Stimulated activated CD8-positive, alpha-beta memory T cell treated with anti-CD3 and anti-CD28 coated beads, Interleukin-15, amount 100 ng/mL, for 1 hour (primary cell): ENCODE results near the gene CLDN1.

ENCODE experiments used
- DNase-seq: peaks from one replicate; pipeline ENCODE4 v3.0.0-alpha.2; 2020; ENCODE audit warnings: low read depth

CLDN1 gene

DNA sequence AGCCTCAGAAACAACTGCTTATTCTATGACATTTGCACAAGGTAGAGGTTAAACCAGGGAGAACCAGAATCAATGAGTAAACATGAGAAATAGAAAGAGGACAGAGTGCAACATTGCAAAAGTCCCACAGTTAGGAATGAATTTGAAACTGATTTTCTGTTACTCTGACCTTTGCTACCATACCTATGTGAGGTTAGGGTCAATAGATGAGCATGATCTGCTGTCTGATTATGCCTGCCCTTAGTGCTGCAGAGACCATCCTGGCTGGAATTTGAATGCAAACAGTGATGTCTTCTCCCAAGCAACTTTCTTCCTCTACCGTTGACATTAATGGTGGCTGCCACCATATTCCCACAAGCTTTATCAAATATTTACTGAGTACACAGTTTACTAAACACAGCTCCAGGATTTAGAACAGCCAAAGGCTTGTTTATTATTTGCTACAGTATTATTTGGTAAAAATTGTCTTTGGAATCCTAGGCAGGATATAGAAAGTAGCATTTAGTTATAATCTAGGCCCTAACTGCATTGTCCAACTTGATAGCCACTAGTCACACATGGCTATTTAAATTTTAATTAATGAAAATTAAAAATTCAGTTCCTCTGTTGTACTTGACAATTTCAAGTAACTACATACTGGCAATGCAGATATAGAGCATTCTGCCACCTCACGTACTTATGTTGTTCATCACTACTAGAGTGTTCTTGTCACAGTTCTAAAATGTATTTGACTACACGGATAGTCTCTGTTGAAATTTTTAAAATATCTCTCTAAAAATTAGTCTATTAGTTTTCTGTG is 8.9 kb upstream of the CLDN1 start:
- DNase-seq = no peak

DNA sequence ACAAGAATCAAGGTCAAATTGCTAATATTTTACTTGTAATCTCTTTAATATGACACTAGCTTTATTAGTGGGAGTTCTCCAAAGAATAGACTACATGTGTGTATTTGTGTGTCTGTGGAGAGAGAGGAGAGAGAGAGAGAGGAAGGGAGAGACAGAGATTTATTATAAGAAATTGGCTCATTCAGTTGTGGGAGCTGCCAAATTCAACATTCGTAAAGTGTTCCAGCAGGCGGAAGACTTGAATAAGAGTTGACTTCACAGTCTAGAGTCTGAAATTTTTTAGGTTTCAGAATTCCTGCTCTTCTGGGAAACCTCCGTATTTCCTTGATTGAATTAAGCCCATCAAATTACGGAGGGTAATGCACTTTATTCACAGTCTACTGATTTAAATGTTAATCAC is 4.7 kb upstream of the CLDN1 start:
- DNase-seq = no peak

DNA sequence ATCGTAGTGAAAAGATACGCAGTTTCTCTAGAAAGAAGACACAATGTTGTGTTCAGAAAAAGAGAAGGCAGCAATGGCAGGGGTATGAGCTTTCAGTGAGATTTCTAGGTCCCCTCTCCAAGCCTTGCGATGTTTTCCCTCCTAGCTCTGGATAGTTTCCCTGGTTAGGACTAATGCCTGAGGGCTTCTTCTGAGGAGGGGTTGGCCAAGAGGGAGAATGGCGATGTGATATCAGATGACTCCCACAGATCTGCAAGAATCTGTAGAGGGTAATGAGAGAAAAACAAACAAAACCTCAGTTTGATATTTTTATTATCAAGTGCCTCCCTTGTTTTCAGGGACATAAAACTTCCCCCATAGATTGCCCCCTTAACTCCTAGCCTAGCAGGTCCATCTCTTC is 4.1 kb upstream of the CLDN1 start:
- no peak for DNase-seq

DNA sequence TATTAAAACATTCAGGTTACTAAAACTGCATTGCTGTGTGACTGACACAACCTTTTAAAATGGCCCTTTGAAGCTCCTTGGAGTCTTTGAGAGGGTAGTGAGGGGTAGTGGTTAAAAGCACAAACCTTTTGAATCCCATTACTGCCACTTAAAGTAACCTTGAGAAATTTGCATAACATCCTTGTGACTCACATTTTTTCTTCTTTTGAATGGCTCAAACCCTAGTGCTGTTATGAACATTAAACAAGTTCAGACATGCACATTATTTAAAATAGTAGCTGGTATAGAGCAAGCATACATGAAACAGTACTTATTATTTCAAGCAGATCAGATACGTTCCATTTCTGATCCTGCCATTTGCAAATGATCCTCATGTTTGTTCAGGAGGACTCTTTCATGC is 3.7 kb upstream of the CLDN1 start:
- no peak for DNase-seq

DNA sequence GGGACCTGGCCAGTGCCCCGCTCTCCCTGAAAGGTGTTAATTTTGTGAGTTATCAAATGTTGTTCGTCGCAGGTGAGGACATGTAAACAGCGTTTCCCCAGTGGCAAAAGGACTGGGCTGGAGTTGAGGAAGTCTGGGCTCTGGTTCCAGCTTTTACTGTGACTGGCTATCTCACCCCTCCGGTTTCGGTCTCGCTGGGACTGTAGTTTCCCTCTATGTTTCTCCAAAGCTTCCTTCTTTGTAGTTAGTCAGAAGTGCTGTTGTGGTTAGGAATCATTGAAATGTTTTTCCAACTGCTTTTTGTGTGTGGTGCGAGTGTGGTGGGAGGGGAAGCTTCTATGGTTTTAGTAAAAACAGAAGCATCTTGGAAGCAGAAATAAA is 990 bp upstream of the CLDN1 start:
- DNase-seq = no peak

DNA sequence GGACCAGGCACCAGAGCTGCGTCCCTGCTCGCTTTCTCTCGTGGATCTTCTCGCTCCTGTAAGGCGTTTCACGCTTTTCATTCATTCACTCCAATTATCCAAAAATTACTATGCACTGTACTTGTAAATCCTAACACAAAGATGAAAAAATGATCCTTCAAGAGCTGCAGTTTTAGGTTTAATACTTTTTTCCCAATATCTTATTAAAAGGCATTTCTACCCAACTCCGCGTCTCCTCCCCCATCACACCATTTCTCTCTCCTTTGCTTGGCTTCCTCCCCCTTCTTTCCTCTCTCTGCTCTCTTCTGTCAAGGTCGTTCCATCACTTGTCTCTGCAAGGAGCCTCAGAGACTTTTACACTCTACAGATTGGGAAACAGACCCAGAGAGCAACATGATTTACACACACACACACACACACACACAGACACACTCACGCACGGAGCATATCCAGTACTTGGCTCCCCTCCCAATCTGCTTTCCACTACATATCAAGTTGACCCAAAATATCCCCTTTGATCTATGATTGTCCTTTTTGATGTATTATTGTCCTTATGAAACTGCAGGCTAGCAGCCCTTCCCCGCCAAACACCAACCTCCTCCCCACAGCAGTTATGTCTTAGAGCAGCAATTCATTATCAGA is 479 bp upstream of the CLDN1 start:
- DNase-seq = no peak

DNA sequence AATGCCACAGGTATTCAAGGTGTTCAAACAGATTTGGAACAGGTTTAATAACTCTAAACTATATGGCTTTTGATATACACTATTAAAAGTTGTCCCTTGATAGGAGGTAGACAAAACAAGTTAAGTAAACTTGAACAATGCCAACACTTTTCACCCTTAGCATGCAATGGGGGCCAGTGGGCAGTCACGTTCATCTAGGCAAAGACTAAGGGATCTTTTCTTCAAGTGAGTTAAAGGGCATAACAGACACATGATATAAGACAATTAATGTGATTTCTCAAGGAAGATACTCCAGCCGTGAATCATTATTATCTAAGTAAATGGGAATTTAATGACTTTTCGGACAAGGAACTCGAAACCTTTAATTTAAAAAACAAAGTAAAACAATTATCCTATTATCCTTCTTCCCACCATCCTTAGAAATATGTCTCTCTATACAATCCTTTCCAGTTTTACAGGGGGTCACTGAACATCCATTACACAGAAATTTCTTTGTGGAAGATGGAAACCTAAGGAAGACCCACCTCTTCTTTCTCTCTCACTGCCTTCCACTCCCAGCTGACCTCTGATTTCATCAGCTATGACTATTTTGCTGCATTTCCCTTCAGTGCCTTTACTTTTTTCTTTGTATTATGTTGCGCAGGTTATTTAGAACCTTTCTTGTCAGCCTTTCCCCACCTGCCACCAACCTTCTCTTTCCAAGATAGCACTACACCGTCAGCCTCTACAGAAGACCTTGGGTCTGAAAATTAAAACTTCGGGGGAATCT is 1.5 kb downstream of the CLDN1 start:
- DNase-seq = no peak

DNA sequence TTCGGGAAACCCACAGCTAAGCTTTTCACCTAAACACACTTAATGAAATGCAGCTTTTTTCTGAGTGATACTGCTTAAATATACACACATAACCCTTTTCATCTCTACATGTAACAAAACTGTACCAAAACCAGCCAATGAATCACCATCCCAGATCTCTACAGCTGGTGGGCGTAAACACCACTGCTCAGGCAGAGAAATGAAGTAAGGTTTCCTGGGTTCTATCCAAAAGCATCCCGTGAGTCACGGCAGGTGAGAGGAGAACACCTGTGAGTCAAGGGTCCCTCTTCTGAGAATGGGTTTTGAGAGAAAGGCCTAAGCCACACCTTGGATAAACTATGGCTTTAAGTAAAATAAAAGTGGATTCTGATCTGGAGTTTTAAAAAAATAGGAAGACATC is 2.6 kb downstream of the CLDN1 start:
- DNase-seq = no peak

DNA sequence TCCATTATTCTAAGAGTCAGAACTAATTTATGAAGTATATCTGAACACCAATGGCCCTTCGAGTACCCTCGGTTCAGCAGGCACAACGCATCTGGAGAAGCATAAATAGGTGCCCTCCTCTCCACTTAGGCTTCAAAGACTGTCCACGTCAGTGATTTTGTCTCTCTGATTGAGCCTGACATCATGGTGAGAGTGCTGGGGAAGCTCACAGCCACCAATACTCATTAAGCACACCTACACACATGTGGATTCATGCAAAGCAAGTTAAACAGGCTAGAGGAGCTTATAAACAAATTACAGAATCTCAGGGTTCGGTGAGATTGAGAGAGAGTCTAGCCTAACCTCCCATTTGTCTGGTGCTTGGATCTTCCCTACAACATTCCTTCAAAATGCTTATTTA is 3.6 kb downstream of the CLDN1 start:
- no peak for DNase-seq

DNA sequence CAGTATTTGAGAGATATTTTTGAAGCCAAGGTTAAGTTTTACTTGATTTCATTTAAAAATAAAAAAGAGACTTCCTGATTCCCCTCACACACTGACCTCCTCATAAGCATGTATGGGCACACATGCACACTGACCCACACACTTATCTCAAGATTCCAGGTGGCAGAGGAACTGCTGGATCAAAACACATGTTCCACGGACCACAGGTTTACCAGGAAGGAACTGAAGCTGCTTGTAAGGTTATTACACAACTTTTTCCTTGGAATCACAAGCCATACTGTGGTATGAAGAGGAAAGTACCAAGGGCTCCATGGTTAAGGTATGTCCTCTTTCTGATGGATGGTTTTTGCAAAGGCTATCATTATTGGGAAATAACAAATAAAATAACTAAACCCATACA is 7.5 kb downstream of the CLDN1 start:
- DNase-seq = no peak

DNA sequence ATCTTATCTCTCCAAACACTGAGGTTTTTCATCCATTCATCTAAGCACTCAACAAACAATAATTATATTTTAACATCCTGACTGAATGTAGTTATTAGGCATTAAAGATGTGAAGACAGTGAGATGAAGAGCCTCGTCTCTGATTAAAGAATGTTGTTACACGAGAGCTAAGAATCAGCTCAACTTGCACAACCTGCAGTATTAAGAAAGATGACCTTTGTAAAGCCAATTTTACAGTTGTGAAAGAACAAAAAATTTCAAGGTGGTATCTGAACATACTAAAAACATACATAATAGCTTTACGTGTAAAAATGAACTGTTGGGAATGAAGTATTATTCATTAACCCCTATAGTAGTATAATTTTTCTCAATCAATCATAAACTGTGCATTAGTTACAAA is 12.8 kb downstream of the CLDN1 start:
- DNase-seq = no peak

DNA sequence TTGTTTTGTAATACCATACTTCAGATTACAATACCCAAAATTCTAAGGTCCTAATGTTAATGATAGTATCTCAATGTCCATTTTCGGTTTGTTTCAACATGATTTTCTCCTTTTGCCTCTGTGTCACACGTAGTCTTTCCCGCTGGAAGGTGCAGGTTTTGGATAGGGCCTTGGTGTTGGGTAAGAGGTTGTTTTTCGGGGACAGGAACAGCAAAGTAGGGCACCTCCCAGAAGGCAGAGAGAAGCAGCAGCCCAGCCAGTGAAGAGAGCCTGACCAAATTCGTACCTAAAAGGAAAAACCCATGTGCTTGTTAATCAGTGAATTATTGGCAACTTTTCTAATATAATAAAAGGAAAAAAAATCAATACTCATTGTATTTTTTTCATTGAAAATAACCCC is 14.1 kb downstream of the CLDN1 start:
- DNase-seq = no peak

DNA sequence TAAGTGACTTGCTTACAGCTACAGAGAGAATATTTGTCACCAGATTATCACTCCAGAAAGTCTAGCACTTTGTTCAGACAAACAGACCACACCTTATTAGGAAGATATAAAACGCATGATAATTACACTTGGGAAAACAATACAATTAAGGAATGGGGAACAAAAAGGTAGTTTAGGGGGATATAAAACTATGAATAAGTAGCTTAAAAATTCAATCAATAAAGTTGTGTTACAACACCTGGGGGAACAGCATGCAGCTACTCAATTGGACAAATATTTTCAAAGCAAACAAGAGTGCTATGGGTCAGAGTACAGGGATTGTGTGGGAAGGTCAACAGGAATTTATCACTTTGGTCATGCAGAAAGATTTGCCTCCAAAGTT is 15.1 kb downstream of the CLDN1 start:
- DNase-seq = no peak

DNA sequence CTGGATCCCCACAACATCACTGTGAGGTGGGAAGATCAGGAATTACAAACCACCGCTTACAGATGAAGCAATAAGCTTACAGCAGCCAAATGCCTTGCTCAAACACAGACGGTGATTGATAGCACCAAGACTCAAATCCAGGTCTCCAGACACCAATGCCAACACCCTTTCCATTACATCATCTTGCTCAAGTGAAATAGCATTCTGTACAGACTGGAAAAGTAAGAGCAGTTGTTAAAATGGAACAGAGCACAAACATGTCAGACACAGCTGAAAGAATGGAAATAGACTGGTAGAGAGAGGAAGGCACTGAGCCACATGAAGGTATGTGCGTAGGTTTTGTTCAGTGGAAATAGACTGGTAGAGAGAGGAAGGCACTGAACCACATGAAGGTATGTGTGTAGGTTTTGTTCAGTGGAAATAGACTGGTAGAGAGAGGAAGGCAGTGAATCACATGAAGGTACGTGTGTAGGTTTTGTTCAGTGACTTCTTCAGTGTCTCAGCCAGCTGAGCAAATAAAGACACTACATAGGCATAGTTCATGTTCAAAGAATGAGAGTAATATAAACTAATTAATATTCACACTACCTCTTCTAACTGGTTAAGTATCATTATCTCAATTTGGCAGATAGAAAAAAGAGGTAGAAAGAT is 15.6 kb downstream of the CLDN1 start:
- DNase-seq = no peak

DNA sequence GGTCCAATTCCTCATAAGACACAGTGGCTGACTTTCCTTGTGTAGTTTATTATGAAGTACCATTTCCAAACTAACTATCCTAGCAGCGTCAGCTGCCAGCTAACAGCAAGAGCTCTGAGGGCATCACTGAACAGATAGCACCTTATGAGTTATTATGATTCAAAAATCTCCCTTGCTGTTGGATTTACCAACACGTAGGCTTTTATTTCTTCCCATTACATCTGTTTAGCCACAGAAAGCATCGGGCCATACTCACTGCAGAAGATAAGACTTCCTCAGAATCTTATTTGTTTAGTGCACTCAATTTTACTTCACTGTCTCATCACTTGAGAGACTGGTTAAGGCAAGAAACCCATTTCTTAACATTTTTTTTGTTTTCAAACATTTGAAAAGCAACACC is 16.2 kb downstream of the CLDN1 start:
- DNase-seq = no peak

DNA sequence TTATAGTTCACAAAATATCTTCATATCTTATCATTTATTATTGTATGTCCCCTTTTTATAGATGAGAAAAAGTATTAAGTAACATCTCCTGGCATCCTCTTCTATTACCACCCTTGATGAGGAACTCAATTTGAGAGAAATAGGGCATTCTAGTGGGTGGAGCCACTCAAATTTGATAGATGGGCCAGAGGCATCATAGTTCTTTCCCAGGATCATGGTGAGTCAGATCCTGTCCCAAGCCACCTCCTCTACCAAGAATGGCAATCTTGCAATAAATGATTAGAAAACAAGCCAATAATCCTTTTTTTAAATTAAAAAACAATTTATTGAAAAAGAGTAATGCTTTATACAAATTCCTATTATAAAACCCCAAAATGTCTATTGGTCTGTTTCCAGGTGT is 16.8 kb downstream of the CLDN1 start:
- DNase-seq = no peak

DNA sequence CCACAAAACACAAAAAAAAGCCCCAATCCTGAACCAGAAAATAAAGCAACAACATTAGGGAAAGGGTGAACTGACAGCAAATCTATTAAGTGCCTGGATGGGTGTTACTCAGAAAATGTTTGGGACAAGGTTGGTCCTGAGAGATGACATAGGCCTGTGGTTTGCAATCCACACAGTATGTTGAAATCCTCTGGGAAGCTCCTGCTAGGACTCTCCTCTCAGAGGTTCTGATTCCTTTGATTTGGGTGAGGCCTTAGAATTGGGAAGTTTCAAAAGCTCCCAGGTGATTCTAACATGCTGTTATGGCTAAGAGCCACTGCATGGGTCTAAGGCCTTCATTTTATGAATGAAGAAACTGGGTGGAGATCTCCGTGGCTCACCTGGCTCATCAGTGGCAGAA is 18.4 kb downstream of the CLDN1 start:
- DNase-seq = no peak

DNA sequence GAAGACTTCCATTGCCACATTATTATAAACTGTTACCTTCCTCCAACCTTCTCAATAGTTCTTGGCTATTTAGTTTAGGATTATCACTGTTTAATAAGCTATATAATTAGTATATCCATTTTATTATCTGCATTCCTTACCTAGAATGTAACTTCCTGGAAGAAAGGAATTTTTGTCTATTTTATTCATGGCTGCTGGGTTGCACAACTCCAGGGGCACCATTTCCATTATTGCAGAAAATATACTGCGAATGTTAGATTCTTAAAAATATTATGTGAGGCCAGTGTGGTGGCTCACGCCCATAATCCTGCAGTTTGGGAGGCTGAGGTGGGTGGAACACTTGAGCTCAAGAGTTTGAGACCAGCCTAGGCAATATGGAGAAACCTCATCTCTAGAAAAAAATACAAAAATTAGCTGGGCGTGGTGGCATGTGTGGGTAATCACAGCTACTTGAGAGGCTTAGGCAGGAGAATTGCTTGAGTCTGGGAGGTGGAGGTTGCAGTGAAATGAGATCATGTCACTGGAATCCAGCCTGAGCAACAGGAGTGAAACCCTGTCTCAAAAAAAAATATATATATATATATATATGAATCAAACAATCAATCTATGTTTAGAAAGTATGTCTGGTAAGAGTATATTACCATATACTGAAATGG is 19.9 kb downstream of the CLDN1 start:
- no peak for DNase-seq

DNA sequence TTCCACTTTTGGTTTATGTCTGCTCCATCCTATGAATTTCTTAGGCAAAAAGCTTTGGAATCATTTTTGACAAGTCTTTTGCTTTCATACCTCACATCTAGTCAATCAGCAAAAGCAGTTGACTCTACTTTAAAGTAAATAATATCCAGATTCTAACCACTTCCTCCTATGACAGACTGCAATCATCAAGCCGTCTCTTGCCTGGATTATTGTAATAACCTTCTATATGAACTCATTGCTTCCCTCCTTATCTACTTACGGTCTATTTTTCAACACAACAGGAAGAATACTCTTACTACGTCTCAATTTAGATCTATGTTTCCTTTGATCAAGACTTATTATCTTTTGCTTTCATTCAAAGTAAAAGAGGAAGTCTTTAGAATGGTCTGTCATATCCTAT is 20.7 kb downstream of the CLDN1 start:
- DNase-seq = no peak

DNA sequence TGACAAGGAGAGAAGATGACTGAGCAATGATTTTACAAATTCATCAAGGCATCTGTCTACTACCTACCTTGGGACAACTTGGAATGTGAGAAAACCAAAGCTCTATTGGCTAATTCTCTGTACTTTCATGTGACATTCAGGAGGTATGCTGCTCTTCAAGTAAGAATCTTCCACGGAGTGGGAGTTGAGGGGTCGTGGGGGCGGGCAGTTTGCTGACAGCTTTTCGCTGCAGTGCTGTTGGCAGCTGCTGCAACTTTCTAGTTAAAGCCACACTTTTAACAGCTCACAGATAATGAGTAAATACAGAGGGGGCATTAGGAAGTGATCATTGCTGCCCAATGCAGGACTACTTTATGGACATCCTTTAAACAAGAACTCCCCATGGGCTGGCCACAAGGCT is 22.3 kb downstream of the CLDN1 start:
- DNase-seq = no peak

DNA sequence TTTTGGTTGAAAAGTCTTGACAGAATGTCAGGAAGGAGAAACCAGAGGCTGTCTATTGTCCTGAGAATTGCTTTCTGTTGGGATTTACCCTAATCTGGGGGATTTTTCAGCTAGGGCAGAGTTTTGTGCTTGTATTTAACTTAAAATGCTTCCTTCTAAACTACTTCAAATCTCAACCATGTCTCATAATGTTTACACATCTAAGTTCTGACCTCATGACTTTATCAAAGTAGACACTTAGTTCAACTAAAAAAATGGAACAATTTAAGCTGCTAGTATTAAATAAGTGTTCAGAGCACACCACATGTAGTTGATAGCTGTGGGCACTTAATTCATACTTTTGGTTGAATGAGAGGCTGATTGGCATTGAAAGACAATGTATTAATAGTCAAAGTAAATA is 28.2 kb downstream of the CLDN1 start:
- no peak for DNase-seq

DNA sequence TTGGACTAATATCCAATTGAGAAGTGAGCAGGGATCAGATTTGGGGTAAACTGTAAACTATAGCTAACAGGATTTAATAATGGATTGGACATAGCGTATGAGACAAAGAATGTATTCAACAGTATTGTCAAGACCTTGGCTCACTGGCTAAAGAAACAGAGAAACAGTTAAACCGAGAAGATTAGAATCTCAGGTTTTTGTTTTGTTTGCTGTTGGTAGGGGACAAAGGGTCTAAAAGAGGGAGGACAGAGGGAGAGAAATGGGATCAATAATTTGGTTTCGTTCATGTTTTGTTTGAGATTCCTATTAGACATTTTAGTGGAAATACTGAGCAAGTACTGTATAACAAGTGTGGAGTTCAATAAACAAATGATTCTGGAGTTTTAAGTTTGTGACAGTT is 28.6 kb downstream of the CLDN1 start:
- DNase-seq = no peak
